ENCODE results near the gene LOC128125822.

DNA sequence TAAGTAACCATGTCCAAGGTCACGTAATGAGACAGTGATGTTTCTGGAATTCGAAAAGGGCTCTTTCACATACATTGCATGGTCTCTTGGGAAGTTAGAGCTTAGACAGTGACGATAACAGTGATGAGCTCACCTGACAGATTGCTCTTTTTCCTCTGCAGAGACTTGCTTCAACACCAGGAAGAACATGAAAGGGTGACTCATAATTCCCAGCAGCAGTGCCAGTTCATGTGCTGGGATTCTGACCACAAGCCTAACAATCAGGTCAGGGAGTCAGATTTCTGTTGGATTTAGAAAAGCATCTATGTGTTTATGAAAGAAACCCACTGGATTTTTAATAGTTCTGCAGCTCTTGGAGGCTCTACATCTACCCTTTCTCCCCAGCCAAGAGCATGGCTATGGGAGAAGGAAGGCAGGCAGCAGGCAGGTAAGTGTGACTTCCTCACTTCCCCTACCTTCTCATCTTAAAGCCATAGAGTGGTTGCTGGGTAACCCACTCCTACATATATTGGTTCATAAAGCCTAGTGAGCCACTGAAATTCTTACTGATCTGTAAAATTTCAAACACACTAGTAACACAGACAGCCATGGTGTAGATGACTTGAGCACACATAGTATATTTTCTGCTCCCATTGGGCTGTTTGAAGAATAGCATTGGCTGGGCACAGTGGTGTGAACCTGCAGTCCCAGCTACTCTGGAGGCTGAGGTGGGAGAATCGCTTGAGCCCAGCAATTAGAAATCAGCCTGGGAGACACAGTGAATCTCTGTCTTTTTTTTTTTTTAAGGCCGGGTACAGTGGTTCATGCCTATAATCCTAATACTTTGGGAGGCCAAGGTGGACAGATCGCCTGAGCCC, 44.4 kb upstream of the LOC128125822 start:
- TF ChIP-seq, protein P1, sequence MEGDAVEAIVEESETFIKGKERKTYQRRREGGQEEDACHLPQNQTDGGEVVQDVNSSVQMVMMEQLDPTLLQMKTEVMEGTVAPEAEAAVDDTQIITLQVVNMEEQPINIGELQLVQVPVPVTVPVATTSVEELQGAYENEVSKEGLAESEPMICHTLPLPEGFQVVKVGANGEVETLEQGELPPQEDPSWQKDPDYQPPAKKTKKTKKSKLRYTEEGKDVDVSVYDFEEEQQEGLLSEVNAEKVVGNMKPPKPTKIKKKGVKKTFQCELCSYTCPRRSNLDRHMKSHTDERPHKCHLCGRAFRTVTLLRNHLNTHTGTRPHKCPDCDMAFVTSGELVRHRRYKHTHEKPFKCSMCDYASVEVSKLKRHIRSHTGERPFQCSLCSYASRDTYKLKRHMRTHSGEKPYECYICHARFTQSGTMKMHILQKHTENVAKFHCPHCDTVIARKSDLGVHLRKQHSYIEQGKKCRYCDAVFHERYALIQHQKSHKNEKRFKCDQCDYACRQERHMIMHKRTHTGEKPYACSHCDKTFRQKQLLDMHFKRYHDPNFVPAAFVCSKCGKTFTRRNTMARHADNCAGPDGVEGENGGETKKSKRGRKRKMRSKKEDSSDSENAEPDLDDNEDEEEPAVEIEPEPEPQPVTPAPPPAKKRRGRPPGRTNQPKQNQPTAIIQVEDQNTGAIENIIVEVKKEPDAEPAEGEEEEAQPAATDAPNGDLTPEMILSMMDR (IDR thresholded peaks at IDR 0.05) = no peak
- no peak for TF ChIP-seq POLR2A (IDR thresholded peaks at IDR 0.05)

Data from testis (tissue), 2 donors.